NB4 (cell line): ENCODE measurements around the gene NR4A1.
A peak's percentile ranks its signal among the peaks of the same experiment; 100 is the strongest.

Experiments used
- DNase-seq: peaks from one replicate; pipeline ENCODE4 v3.0.0; 2010; ENCODE audit warnings: low read depth
- H3K4me3 ChIP-seq: one replicate; pipeline ENCODE4 v1.5.1; 2011; ENCODE audit warnings: mild to moderate bottlenecking, low read depth, low read length, moderate library complexity
- MYC ChIP-seq: IDR thresholded peaks from 2 replicates; pipeline ENCODE4 v1.6.1; 2011; ENCODE audit warnings: low read depth, low read length
- POLR2A ChIP-seq: IDR thresholded peaks from 2 replicates; pipeline ENCODE4 v1.6.1; 2011; ENCODE audit warnings: mild to moderate bottlenecking; ENCODE audit not compliant: insufficient read length; ENCODE audit errors: extremely low read depth
- TF ChIP-seq, protein P1 (sequence below): IDR thresholded peaks from one replicate; pipeline ENCODE4 v1.5.1; 2012; ENCODE audit warnings: low read depth, low read length
- TF ChIP-seq, protein P2 (sequence below): IDR thresholded peaks from 2 replicates; pipeline ENCODE4 v1.6.1; 2011; ENCODE audit warnings: low read depth, low read length

The NR4A1 gene

DNA sequence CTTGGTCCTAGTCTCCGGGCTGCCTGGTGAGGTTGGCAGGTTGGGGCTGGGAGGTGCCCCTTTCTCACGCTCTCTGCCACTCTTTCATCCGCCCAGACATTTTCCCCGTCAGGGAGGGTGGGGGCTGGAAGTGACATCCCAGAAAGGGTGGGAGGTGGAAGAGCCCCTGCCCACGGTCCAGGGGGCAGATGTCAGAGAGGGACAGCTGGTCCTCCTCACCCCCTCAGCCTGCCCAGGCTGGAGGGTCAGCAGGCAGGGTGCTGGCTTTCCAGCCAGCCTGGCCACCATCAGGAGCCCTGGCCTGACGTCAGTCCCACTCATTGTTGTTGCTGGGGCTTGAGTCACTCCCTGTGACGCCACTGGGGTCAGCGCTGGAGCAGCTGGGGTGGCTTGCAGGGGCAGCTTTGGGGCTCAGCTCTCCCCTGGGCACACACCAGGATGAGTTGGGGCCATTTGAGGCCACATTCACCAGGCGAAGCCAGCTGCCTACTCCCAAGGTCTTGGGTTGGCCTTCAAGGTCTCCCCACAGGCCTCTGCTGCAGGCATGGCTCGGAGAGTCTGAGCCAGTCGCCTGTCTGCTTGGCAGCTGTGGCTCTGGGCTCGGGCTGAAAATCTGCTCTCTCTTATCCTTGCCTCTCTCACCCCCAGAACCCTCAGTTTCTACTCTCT is 12.9 kb downstream of the NR4A1 start:
- no peak overlapping the region for H3K4me3 ChIP-seq
- TF ChIP-seq, protein P1, sequence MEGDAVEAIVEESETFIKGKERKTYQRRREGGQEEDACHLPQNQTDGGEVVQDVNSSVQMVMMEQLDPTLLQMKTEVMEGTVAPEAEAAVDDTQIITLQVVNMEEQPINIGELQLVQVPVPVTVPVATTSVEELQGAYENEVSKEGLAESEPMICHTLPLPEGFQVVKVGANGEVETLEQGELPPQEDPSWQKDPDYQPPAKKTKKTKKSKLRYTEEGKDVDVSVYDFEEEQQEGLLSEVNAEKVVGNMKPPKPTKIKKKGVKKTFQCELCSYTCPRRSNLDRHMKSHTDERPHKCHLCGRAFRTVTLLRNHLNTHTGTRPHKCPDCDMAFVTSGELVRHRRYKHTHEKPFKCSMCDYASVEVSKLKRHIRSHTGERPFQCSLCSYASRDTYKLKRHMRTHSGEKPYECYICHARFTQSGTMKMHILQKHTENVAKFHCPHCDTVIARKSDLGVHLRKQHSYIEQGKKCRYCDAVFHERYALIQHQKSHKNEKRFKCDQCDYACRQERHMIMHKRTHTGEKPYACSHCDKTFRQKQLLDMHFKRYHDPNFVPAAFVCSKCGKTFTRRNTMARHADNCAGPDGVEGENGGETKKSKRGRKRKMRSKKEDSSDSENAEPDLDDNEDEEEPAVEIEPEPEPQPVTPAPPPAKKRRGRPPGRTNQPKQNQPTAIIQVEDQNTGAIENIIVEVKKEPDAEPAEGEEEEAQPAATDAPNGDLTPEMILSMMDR = no peak
- no peak for TF ChIP-seq MYC
- TF ChIP-seq, protein P2, sequence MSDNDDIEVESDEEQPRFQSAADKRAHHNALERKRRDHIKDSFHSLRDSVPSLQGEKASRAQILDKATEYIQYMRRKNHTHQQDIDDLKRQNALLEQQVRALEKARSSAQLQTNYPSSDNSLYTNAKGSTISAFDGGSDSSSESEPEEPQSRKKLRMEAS = no peak
- TF ChIP-seq POLR2A = no peak
- no peak for DNase-seq

DNA sequence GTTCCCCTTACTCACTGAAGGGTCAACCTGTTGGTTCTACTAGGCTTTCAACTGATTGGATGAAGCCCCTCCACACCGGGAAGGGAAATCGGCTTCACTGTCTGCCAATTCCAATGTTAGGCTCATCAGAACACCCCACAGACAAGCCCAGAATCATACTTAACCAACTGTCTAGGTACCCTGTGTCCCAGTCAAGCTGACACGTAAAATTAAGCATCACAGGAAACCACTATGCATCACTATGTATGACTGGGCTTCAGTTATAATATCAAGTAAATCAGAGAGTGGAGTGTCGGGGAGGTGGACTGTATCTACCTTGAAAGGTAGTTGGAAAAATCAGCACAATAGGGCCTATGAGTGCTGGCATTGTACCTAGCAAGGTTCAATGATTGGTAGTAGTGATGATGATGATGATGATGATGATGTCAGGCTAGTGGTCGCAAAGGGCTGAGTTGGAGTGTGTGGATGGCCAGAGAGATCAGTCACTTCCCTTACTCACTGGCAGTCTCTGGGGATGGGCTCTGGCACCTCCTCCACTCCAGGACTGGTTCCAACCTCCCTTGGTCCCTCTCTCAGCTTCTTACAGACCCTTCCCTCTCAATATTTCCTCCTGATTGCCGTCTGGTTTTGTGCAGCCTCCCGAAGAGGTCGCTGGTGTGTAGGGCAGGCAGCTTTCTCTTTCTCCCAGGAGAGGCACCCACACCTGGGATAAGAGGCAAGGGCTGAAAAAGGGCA is 15.3 kb downstream of the NR4A1 start:
- DNase-seq = peak; percentile 54
- TF ChIP-seq MYC (no peak), POLR2A (no peak)
- TF ChIP-seq, protein P1 = no peak
- TF ChIP-seq, protein P2 = no peak
- no peak overlapping the region for H3K4me3 ChIP-seq

DNA sequence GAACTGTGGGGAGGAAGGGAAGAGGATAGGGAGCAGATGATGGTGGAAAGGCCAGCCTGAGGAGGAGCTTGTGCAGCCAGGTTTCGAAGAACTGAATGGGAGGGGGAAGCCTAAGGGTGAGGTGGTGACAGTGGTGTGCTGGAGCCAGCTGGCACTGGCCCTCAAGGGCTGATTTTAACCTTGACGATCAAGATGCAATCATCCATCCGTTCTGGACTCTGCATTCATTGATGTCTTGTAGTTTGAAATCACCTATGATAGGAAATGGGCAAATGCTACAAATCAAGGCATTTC is 15.8 kb downstream of the NR4A1 start:
- DNase-seq = no peak
- H3K4me3 ChIP-seq = no peak overlapping the region
- TF ChIP-seq, protein P2 = no peak
- TF ChIP-seq, protein P1 = no peak
- TF ChIP-seq MYC (no peak), POLR2A (no peak)

DNA sequence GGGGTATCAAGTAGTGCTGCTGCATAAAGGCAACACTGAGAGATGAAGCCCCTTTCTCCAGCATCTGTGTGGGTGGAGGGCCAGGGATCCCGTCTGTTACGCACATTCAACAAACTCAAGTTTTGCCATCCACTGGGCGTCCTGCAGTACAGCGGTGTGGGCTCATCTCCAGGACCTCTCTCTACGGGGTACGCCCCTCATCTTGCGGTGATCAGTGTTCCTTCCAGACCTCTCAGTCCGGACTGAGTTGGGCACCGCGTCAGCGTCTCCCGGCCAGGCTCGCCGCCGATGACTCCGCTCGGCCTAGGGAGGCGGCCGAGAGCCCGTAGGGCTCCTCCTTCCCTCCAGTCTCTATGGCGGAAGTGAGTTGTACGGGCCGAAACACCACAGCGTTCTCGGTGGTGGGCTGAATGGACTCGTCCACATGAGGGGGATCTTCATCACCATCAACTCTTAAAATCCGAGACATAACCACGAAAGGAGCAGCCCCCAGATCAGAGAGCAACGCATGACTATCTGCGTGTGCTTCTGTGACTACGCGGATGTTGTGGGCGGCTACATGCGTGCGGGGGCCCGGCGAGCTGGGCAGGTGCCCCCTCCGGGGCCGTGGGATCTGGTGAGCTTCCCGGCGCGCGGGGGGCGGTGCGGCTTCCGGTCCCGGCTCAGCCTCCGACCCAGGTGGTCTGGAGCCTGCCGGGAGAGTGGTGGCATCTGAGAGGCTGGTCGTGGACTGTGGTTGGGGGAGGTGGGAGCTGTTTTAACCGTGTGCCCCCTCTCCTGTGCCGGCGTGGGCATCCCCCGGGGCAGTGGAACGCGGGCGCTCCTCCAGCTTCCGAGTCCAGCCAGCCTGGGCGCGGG is 18.3 kb downstream of the NR4A1 start, which contains the start of gene ATG101:
Gene ATG101 (plus strand): TSS at position 652 of the 858 bp plus-strand sequence. CDS start 3,673 bp downstream, outside the sequence.
- DNase-seq = peak; percentile 97
- TF ChIP-seq POLR2A (peak; percentile 56), MYC (no peak; the same call in none of the 2 replicates)
- TF ChIP-seq, protein P1 = peak; percentile 93
- TF ChIP-seq, protein P2 = peak; percentile 39; the same call in 1 of the 2 replicates
- peak within 1 kb of the TSS; percentile 98 for H3K4me3 ChIP-seq

DNA sequence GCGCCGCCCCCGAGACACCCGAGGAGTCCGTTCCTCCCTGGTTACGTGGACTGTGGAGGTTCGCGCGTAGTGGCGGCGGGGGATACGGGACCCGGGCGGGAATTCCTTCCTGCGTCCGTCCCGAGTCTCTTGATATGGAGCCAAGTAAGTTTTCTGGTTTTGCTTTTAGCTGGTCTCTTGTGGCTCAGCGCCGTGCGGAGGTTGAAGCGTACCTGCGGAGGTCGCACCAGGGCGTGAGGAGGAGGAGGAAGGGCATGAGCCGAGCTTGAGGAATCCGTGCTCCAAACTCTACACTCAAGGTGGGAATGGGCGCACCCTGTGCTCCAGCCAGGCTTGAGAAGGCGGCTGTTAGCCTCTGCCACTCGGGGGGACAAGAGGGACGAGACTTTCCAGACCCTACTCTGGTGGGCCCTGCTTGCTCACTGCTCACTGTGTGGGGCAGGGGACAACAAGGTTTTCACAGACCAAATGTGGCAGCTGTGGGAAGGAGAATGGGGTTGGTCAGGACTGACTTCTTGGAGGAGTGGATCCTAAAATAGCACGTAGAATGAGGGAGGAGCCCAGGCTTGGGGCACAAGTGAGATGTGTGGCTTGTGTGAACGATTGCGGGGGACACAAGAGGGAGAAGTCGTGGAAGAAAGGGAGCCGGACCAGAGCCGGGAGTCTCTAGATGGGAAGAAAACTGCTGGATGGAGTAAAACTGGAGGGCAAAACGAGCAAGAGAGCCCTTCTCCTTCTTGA is 19.1 kb downstream of the NR4A1 start:
- TF ChIP-seq MYC = no peak
- TF ChIP-seq, protein P1 = peak; percentile 0
- peak overlapping the region; percentile 98 for H3K4me3 ChIP-seq
- no peak for DNase-seq
